ENCODE data around the gene CD300E.
"Not testable (repeated sequence)": the region's sequence is repeated elsewhere in the genome, so short reads cannot be mapped to it uniquely, and the experiment has no call there.

Gene CD300E

GRCh38 chr17:74597069-74597790 lies 26.3 kb downstream of the CD300E start:
- DNase-seq, result no peak

DNA sequence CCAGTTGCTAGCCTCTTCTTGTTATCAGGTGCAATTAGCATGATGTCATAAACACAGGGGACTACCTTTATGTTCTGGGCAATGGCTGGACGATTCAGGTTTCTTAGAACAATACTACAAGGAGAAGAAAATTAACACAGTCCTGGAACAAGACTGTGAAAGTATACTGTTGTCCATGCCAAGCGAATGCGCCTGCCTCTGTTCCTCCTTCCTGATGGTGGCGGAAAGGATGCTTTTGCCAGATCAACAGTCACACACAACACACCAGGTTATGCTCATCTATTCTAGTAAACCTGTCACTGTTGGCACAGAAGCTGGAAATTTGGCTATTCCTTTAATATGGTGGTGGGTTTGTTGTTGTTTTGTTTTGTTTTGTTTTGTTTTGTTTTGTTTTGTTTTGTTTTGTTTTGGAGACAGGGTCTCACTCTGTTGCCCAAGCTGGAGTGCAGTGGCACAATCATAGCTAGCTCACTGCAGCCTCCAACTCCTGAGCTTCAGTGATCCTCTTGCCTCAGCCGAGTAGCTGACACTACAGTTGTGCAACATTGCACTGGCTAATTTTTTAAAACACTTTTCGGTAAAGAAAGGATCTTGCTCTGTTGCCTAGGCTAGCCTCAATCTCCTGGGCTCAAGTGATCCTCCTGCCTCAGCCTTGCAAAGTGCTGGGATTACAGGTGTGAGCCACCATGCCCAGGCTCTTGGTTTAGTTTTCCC lies 28.3 kb downstream of the CD300E start:
- DNase-seq, result no peak

DNA sequence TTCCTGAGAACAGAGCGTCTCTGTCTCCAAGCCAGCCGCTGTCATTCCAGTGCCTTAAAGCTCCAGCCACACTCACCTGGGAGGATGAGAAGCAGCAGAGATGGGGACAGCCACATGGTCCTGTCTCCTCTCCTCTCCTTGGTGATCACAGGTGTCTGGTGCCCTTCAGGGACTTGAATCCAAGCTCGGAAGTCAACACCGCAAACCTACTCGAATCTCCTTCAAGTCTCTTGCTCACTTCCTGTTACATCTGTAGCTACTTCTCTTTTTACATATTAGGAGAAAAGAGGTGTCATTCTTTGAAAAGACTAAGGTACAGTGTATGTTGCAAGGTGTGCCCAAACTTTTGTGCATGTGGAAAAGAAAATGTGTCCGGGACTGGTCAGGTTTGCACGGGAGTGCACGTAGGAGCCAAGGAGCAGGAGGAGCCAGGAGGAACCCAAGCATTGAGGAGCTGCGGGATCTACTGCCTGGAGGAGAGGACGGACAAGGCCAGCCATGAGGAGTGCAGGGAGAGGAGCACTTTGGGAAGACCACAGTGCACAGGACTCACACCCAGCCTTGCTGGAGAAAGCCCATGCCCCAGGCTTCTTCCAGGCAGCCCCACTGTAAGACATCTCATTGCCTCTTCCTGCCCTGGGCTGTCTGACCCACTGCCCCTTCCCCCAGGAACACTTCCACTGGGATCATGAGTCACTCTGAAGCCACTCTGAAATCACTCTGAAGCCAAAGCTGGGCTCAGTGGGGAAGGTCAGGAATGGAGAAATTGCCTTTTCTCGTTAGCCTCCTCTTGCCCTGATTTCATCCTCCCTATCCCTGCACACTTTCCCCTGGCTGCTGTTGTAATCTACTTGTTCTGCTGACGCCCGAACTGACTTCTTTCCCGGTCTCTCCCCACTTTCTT lies 31.2 kb downstream of the CD300E start, which contains the start of gene CD300LD:
TSS of gene CD300LD (minus strand) at position 197 of the 904 bp plus-strand sequence. CDS start at position 116, 81 bp downstream.
- no peak for DNase-seq

DNA sequence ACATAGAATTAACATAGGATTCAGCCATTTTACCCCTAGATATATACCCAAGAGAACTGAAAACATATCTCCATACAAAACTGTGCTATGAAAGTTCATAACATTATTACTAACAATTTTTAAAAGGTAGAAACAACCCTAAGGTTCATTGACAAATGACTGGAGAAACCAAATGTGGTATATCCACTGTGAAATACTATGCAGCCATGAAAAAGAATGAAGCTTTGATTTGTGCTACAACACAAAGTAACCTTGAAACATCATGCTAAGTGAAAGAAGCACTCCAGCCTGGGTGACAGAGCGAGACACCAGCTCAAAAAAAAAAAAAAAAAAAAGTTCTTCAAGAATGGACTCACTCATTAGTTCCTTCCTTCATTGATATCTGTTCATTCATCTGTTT lies 32.0 kb downstream of the CD300E start:
- no peak for DNase-seq

GRCh38 chr17:74585711-74586110 lies 37.8 kb downstream of the CD300E start:
- no peak for DNase-seq

- no peak for DNase-seq
Observed at GRCh38 chr17:74584292-74585060, 39.1 kb downstream of the CD300E start.

DNA sequence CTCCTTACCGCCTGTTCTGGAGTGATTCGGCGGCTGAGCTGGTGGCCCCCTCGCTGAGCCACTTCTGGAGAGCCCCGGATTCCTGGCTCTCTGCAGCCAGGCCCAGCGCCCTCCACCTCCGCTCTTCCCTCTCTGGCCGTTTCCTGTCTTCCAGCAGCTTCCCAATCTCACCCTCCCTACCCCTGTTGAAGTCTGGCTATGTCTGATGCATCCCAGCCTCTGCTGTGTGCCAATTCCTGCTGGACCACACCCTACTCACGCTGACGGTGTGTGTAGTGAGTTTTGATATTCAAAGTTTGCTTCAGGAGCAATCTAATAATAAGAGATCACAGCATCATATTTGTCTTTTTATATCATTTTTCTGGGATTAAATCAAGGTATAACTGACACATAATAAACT lies 40.9 kb downstream of the CD300E start:
- no peak for DNase-seq

- no peak for DNase-seq
Observed at GRCh38 chr17:74579900-74580299, 43.6 kb downstream of the CD300E start.

DNA sequence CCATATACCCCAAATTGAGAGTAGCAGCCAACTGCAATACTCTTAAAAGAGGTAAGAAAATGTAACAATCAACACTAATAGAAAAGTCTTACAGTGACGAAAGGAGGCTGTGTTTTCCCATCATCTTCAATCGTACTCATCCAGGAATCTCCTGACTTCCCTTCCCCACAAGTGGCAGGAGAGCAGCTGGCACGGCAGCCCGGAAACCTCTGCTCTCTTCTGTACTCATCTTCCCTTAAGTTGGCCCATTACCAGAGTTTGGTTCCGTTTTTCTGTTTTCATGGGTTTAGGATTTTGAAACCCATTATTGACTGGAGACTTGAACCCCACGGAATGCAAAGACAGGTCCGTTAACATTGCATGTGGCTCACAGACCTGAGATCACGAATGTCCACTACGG lies 44.6 kb downstream of the CD300E start:
- DNase-seq, result no peak

DNA sequence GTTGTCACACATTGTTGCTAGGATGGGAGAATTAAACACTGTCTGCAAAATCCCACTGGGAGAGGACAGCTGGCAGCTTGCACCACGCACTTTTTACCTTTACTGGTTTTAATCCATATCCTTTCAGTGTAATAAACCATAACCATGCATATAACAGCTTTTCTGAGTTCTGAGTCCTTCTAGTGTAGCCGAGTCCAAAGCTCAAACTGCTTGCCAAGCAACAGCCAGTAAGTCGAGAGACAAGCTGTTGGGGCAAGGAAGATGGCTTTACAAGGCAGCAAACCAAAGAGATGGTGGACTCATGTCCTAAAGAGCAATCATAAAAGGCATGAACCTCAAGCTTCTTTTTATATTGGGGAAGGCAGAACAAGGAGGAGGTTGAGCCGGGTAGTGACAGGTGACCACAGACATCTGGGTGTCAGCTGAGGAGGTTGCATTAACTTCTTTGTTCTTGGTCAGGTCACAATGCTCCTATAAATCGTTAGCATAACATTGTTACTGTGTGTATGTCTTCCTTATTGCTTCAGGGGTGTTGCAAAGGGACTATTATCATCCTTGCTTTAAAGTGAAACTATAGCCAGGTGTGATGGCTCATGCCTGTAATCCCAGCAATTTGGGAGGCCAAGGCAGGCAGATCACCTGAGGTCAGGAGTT lies 48.9 kb downstream of the CD300E start:
- DNase-seq, result no peak

- not testable (repeated sequence) for DNase-seq
Observed at GRCh38 chr17:74573635-74574034, 49.9 kb downstream of the CD300E start.

GRCh38 chr17:74573169-74573568 lies 50.4 kb downstream of the CD300E start:
- no peak for DNase-seq

- DNase-seq, result no peak
Observed at GRCh38 chr17:74571621-74572270, 51.8 kb downstream of the CD300E start.

DNA sequence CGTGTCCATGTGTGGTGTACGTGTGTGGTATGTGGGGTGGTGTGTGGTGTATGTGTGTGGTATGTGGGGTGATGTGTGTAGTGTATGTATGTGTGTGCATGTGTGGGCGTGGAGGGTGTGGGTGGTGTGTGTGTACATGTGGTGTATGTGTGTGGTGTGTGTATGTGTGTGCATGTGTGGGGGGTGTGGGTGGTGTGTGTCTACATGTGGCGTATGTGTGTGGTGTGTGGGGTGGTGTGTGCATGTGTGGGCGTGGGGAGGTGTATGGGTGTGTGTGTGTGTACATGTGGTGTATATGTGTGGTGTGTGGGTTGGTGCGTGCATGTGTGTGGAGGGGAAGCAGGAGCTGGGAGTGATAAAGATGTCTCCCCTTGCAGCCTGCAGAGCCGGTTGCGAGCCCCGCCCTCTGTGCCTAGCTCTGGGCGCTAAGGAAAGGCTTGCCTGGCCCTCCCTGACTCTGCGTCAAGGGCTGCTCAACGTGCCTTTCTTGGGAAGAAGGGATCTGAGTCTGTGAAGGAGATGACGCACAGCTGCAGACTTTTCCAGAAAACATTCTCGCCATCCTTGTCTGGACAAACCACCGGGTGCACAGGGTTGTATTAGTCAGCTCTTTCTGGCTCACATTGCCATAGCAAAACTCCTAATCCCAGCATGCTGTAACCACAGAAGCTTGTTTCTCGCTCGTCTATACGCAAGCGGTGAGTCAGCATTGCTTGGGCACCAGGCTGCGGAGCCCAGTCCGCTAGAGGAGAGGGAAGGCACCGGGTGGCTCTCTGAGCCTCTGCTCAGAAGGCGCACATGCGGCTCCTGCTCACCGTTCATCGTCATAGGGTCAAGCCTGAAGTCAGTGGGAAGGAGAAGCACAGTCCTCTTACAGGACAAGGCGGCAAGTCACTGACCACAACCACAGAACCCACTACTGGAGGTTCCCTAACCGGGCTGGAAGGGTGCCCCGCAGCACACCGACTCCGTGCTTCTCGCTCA lies 54.2 kb downstream of the CD300E start:
- DNase-seq, result peak; percentile 13

GRCh38 chr17:74568106-74568873 lies 55.2 kb downstream of the CD300E start:
- DNase-seq, result no peak

GRCh38 chr17:74567397-74567796 lies 56.1 kb downstream of the CD300E start, which contains the start of gene CD300H:
TSS of gene CD300H (minus strand) at chr17:74567509.
- no peak for DNase-seq

GRCh38 chr17:74566132-74566753 lies 57.3 kb downstream of the CD300E start:
- DNase-seq, result peak; percentile 55

DNA sequence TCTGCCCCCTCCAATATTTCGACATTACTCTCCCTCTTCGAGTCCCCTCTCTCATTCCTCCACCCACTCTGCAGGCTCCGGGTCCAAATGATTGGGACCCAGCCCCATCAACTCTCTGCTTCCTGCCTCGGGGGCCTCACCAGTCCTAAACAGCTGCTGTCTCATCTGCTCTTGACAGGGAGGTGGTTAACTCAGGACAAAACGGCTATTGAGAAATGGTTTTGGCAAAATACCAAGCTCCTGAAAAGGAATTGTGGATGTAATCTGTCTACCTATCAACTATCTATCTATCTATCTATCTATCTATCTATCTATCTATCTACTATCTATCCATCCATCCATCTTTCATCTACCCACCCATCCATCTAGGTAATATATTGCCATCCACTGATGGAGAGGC lies 58.4 kb downstream of the CD300E start:
- no peak for DNase-seq

- DNase-seq, result no peak
Observed at GRCh38 chr17:74563358-74563757, 60.2 kb downstream of the CD300E start.
